ENCODE measurements around the gene MUC2. TPM values are rescaled to one million over a fixed set of nuclear protein-coding genes. Genes with fewer than 3 reads are reported as not detected.

MUC2 gene
- total RNA-seq (ENCODE audit: low replicate concordance) = not detected in 2 replicates

GRCh38 chr11:1074244-1075221, at the start of gene MUC2:
Gene MUC2, plus strand, starts transcription at chr11:1074874.
- Mint-ChIP-seq H3K27ac (no peak within 1 kb of the TSS), H3K4me1 (no peaks in the 10 kb centered on the region), H3K9me3 (no peaks in the 10 kb centered on the region), H3K4me3 (no peak within 1 kb of the TSS), H3K27me3 (ENCODE audit: insufficient read depth, low read depth) (peaks cover 2% of the 10 kb centered on the region), H3K36me3 (no peaks in the 10 kb centered on the region)
- Histone ChIP-seq H4K20me1 (ENCODE audit: low read depth) (no peaks in the 10 kb centered on the region), H2AFZ (replicated peaks) (no peak within 1 kb of the TSS), H3K79me2 (ENCODE audit: low read depth) (no peaks in the 10 kb centered on the region), H3K4me1 (peaks cover 17% of the 10 kb centered on the region), H3K36me3 (no peaks in the 10 kb centered on the region), H3F3A (ENCODE audit: low read depth) (no peaks in the 10 kb centered on the region), H3K27me3 (no peaks in the 10 kb centered on the region), H3K4me2 (no peak within 1 kb of the TSS), H3K9me3 (ENCODE audit: low read depth) (no peaks in the 10 kb centered on the region), H3K27ac (no peak within 1 kb of the TSS), H3K4me3 (no peak within 1 kb of the TSS), H3K9ac (no peak within 1 kb of the TSS)
- no peak for TF ChIP-seq EZH2phosphoT487 (IDR thresholded peaks at IDR 0.05)
- TF ChIP-seq, protein P1, sequence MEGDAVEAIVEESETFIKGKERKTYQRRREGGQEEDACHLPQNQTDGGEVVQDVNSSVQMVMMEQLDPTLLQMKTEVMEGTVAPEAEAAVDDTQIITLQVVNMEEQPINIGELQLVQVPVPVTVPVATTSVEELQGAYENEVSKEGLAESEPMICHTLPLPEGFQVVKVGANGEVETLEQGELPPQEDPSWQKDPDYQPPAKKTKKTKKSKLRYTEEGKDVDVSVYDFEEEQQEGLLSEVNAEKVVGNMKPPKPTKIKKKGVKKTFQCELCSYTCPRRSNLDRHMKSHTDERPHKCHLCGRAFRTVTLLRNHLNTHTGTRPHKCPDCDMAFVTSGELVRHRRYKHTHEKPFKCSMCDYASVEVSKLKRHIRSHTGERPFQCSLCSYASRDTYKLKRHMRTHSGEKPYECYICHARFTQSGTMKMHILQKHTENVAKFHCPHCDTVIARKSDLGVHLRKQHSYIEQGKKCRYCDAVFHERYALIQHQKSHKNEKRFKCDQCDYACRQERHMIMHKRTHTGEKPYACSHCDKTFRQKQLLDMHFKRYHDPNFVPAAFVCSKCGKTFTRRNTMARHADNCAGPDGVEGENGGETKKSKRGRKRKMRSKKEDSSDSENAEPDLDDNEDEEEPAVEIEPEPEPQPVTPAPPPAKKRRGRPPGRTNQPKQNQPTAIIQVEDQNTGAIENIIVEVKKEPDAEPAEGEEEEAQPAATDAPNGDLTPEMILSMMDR (IDR thresholded peaks at IDR 0.05) = no peak
- no peak for TF ChIP-seq EZH2 (IDR thresholded peaks at IDR 0.05)
- no peak for DNase-seq (ENCODE audit: low spot score)

DNA sequence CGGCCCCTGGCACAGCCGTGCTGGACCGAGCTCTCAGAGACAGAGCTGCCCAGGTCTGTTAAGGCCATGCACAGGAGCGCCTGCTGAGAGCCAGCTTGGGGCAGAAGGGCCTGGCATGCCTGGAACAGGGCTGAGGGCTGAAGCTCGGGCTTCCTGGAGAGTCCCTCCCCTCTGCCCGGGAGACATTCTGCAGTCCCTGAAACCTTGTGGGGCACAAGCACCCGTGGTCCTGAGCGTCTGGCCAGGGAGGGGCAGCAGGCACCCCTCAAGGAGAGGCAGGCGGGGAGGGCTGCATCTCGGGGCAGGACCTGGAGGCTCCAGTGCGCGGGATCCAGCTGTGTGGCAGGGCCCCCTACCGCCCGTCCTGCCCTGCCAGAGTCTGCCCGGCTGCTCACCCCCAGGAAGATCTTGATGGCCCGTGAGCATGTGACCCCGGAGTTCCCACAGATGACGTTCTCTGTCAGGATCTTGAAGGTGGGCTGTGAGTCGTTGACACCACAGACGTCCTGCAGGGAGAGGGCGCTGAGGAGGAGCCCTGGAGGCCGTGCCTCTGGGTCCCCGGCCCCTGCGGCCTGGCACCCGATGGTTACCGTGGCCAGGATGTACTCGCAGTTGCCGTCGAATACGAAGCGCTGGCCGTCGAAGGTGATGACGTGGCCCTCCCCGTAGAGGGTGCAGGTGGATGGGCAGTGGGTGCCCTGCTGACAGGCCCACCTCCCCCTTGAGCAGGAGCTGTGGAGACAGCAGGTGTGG, 49.1 kb upstream of the MUC2 start:
- no peaks in the 10 kb centered on the region for H3K36me3 Mint-ChIP-seq
- Histone ChIP-seq H2AFZ (replicated peaks) (no peak overlapping the region), H3K27me3 (no peaks in the 10 kb centered on the region), H3K4me2 (no peak overlapping the region), H3K27ac (no peak overlapping the region), H3K36me3 (no peaks in the 10 kb centered on the region), H3K4me1 (no peaks in the 10 kb centered on the region), H3K79me2 (ENCODE audit: low read depth) (no peaks in the 10 kb centered on the region), H3F3A (ENCODE audit: low read depth) (no peaks in the 10 kb centered on the region), H4K20me1 (ENCODE audit: low read depth) (no peaks in the 10 kb centered on the region), H3K9me3 (ENCODE audit: low read depth) (no peaks in the 10 kb centered on the region), H3K9ac (no peak overlapping the region), H3K4me3 (no peak overlapping the region)
- DNase-seq (ENCODE audit: low spot score) = no peak
- H3K4me3 Mint-ChIP-seq = no peak overlapping the region
- no peaks in the 10 kb centered on the region for H3K4me1 Mint-ChIP-seq
- no peak overlapping the region for H3K27ac Mint-ChIP-seq
- H3K9me3 Mint-ChIP-seq = no peaks in the 10 kb centered on the region
- H3K27me3 Mint-ChIP-seq (ENCODE audit: insufficient read depth, low read depth) = no peaks in the 10 kb centered on the region
- TF ChIP-seq EZH2phosphoT487 (IDR thresholded peaks at IDR 0.05) = no peak
- TF ChIP-seq, protein P1 (IDR thresholded peaks at IDR 0.05) = no peak
- TF ChIP-seq EZH2 (IDR thresholded peaks at IDR 0.05) = no peak

DNA sequence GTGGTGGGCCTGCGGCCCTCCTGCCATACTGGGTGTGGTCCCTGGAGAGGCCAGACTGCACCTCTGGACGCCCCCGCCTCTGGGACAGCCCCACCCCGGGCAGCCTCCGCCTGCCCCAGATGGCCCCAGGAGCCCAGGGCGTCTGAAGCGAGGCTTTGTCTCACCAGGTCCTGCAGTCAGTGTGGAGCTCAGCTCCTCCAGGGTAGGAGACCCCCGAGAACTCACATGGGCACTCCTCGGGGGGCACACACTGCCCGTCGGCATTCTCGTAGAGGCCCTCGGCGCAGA, 48.6 kb upstream of the MUC2 start:
- no peak overlapping the region for H3K27ac ChIP-seq
- TF ChIP-seq, protein P1 (IDR thresholded peaks at IDR 0.05) = no peak
- TF ChIP-seq EZH2phosphoT487 (IDR thresholded peaks at IDR 0.05) (no peak), EZH2 (IDR thresholded peaks at IDR 0.05) (no peak)
- H3K4me3 ChIP-seq = no peak overlapping the region
- no peaks in the 10 kb centered on the region for H3K4me1 ChIP-seq
- no peaks in the 10 kb centered on the region for H3K27me3 ChIP-seq
- H3F3A ChIP-seq (ENCODE audit: low read depth) = no peaks in the 10 kb centered on the region
- H2AFZ ChIP-seq (replicated peaks) = no peak overlapping the region
- no peak overlapping the region for H3K9ac ChIP-seq
- Mint-ChIP-seq H3K36me3 (no peaks in the 10 kb centered on the region), H3K27ac (no peak overlapping the region), H3K4me1 (no peaks in the 10 kb centered on the region), H3K27me3 (ENCODE audit: insufficient read depth, low read depth) (no peaks in the 10 kb centered on the region), H3K9me3 (no peaks in the 10 kb centered on the region), H3K4me3 (no peak overlapping the region)
- no peaks in the 10 kb centered on the region for H3K9me3 ChIP-seq (ENCODE audit: low read depth)
- no peaks in the 10 kb centered on the region for H3K79me2 ChIP-seq (ENCODE audit: low read depth)
- H3K4me2 ChIP-seq = no peak overlapping the region
- no peaks in the 10 kb centered on the region for H3K36me3 ChIP-seq
- no peaks in the 10 kb centered on the region for H4K20me1 ChIP-seq (ENCODE audit: low read depth)
- DNase-seq (ENCODE audit: low spot score) = no peak
